Rectal smooth muscle tissue (tissue), 1 donor: ENCODE results near the gene DLL4.

Experiments
- H3K27ac ChIP-seq: one replicate; pipeline ENCODE4 v1.7.0; 2013; ENCODE audit warnings: low read depth, low read length, inconsistent platforms
- H3K27me3 ChIP-seq: one replicate; pipeline ENCODE4 v1.7.0; 2013; ENCODE audit warnings: low read length; ENCODE audit not compliant: control insufficient read depth, insufficient read depth
- H3K36me3 ChIP-seq: one replicate; pipeline ENCODE4 v1.7.0; 2013; ENCODE audit warnings: low read length; ENCODE audit not compliant: control insufficient read depth, insufficient read depth
- H3K4me1 ChIP-seq: one replicate; pipeline ENCODE4 v1.7.0; 2013; ENCODE audit warnings: low read length; ENCODE audit not compliant: control insufficient read depth, insufficient read depth
- H3K4me3 ChIP-seq: one replicate; pipeline ENCODE4 v1.7.0; 2013; ENCODE audit warnings: low read length
- H3K9ac ChIP-seq: one replicate; pipeline ENCODE4 v1.7.0; 2013; ENCODE audit warnings: low read length

Gene DLL4

GRCh38 chr15:40928821-40929659 is at the start of gene DLL4:
DLL4 (plus strand) TSS chr15:40929340; CDS start chr15:40929669, 329 bp downstream.
- Histone ChIP-seq H3K27ac (no peak within 1 kb of the TSS), H3K4me3 (peak within 1 kb of the TSS; percentile 79), H3K9ac (no peak within 1 kb of the TSS), H3K4me1 (peaks cover 6% of the 10 kb centered on the region), H3K36me3 (no peaks in the 10 kb centered on the region), H3K27me3 (peaks cover 29% of the 10 kb centered on the region)

GRCh38 chr15:40879609-40880008 is 49.5 kb upstream of the DLL4 start:
- no peaks in the 10 kb centered on the region for H3K27me3 ChIP-seq
- H3K4me3 ChIP-seq, result no peak overlapping the region
- no peaks in the 10 kb centered on the region for H3K36me3 ChIP-seq
- no peak overlapping the region for H3K9ac ChIP-seq
- no peaks in the 10 kb centered on the region for H3K4me1 ChIP-seq
- no peak overlapping the region for H3K27ac ChIP-seq

GRCh38 chr15:40881351-40881750 is 47.8 kb upstream of the DLL4 start:
- no peak overlapping the region for H3K27ac ChIP-seq
- H3K9ac ChIP-seq, result no peak overlapping the region
- no peaks in the 10 kb centered on the region for H3K27me3 ChIP-seq
- H3K4me1 ChIP-seq, result no peaks in the 10 kb centered on the region
- no peaks in the 10 kb centered on the region for H3K36me3 ChIP-seq
- no peak overlapping the region for H3K4me3 ChIP-seq

DNA sequence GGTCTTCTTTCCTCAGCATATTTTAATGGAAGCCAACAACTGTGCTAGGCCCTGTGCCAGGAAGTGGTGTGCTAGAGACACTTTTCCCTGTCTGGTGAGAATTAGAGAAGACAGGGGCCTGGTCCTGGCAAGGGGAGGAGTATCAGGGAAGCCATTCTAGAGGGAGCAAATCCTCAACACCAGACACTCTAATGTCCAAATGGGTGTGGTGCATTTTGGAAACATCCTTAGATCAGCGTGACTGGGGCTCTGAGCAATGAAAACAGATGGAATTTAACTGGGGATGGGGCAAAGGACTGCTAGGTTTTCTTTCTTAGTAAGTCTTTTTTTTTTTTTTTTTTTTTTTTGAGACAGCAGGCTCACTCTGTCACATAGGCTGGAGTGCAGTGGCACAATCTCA is 42.6 kb upstream of the DLL4 start:
- no peaks in the 10 kb centered on the region for H3K27me3 ChIP-seq
- H3K4me3 ChIP-seq, result no peak overlapping the region
- no peak overlapping the region for H3K9ac ChIP-seq
- H3K27ac ChIP-seq, result no peak overlapping the region
- H3K4me1 ChIP-seq, result no peaks in the 10 kb centered on the region
- no peaks in the 10 kb centered on the region for H3K36me3 ChIP-seq

- no peaks in the 10 kb centered on the region for H3K27me3 ChIP-seq
- H3K27ac ChIP-seq, result no peak overlapping the region
- no peaks in the 10 kb centered on the region for H3K4me1 ChIP-seq
- H3K36me3 ChIP-seq, result no peaks in the 10 kb centered on the region
- no peak overlapping the region for H3K4me3 ChIP-seq
- no peak overlapping the region for H3K9ac ChIP-seq
Measured at GRCh38 chr15:40889112-40889511, 40.0 kb upstream of the DLL4 start.

GRCh38 chr15:40891138-40891537 is 38.0 kb upstream of the DLL4 start:
- H3K9ac ChIP-seq, result no peak overlapping the region
- no peak overlapping the region for H3K4me3 ChIP-seq
- no peak overlapping the region for H3K27ac ChIP-seq
- peaks cover 5% of the 10 kb centered on the region for H3K36me3 ChIP-seq
- peaks cover 6% of the 10 kb centered on the region for H3K4me1 ChIP-seq
- H3K27me3 ChIP-seq, result no peaks in the 10 kb centered on the region

- Histone ChIP-seq H3K27me3 (no peaks in the 10 kb centered on the region), H3K9ac (no peak overlapping the region), H3K4me3 (no peak overlapping the region), H3K36me3 (peaks cover 6% of the 10 kb centered on the region), H3K4me1 (peaks cover 6% of the 10 kb centered on the region), H3K27ac (no peak overlapping the region)
Measured at GRCh38 chr15:40891810-40892446, 37.2 kb upstream of the DLL4 start.

DNA sequence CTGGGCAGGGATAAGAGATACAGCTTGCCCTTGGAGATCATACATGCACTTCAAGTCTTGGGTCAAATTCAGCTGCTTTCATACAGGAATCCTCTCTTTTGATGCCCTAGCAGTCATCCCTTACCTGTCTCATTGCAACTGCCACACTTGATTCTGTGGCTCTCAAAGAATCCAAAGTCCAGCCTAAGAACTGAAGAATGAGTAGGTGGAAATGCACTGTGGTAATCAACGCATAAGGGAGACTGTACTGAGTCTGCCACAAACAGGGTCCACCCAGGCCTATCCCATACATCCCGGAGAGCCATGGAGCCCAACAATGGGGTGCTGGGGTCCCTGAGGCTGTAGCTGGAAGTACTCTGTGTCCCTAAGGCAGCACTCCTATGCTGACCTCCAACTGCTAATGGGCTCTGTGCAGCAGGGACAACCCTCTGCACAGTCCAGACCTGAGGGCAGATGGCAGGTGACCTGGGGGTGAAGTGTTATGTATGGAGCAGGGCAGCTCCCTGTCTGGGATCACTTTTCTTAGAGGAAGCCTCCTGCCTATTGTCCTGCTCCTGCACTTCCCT is 36.6 kb upstream of the DLL4 start:
- Histone ChIP-seq H3K4me1 (peaks cover 6% of the 10 kb centered on the region), H3K4me3 (no peak overlapping the region), H3K27ac (no peak overlapping the region), H3K9ac (no peak overlapping the region), H3K36me3 (peaks cover 6% of the 10 kb centered on the region), H3K27me3 (no peaks in the 10 kb centered on the region)

DNA sequence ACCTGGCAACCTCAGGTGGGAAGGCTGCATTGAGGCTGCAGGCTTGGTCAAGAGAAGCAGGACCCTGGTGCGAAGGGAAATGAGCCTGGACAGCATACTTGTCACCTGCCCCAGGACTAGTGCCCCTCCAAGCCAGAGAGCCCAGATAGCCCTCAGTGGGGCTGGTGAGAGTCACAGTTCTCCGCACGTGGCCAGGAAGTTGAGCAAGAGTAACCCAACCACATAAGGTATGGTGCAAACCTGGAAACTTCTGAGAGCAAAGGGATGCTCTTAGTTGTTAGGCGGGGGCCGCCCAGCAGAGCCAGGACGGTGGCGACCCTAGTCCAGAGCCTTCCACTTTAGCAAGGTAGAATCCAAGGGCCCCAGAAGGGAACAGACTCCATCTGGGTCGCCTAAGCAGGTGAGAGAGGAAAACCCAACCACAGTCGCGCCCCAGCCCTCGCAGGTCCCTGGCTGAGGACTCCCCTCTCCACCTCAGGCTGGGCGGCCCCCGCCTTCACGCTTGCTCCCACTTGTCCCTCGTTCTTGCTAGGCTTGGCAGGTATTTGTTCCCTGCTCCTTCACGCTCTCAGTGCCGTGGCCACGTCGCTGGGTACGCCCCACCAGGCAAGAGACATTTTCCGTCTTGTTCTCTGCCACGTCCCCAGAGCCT is 36.0 kb upstream of the DLL4 start:
- Histone ChIP-seq H3K9ac (no peak overlapping the region), H3K4me3 (peak overlapping the region; percentile 62), H3K27ac (peak overlapping the region; percentile 89), H3K27me3 (no peaks in the 10 kb centered on the region), H3K36me3 (peaks cover 6% of the 10 kb centered on the region), H3K4me1 (peaks cover 6% of the 10 kb centered on the region)

DNA sequence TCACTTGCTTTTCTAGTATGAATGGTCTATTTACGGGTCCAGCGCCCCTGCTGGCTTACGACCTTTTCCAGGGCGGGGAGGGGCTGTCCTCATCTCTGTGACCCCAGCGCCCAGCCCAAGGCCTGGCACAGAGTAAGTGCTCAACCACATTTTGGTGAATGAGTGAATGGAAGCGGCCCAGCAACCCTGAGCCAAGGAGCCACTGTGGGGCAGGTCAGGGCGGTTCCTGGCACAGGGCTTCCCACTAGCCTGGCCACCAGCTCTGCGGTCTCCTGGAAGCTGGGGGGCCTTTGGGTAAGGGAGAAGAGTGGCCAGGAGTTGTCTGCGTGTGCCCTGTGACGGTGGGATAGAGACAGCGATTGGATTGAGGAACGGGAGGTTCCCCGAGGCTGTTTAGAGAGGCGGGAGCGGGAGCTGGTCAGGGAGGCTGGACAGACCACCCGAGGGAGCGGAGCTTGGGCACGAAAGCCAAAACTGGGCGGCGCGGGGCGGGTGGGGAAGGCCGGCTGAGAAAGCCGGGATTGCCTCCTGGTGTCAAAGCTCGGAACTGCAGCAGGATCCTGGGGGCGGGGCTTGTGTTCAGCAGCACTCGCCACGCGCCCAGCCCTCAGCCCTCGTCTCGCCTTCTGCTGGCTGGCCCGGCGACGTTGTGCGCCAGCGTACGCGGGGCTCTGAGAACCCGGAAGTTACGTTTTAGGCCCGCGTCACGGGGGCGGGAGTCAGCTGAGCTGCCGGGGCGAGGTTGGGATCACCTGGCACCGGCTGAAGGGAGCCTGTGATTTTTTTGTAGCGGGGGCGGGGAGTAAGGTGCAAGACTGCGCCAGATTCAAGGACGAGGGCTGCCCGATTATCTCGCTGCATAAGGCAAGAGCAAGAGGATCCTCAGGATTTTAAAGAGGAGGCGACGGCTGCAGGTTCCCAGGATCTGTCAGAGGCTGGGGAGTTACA is 35.1 kb upstream of the DLL4 start, which contains the start of gene VPS18:
TSS of gene VPS18 (plus strand) at position 718 of the 948 bp plus-strand sequence. CDS start 319 bp downstream, outside the sequence.
- H3K4me3 ChIP-seq, result peak within 1 kb of the TSS; percentile 93
- H3K27ac ChIP-seq, result peak within 1 kb of the TSS; percentile 89
- peaks cover 6% of the 10 kb centered on the region for H3K36me3 ChIP-seq
- H3K4me1 ChIP-seq, result peaks cover 6% of the 10 kb centered on the region
- no peaks in the 10 kb centered on the region for H3K27me3 ChIP-seq
- H3K9ac ChIP-seq, result peak within 1 kb of the TSS; percentile 57

- peaks cover 14% of the 10 kb centered on the region for H3K36me3 ChIP-seq
- H3K27me3 ChIP-seq, result no peaks in the 10 kb centered on the region
- peaks cover 6% of the 10 kb centered on the region for H3K4me1 ChIP-seq
- H3K9ac ChIP-seq, result peak overlapping the region; percentile 57
- peak overlapping the region; percentile 93 for H3K4me3 ChIP-seq
- H3K27ac ChIP-seq, result peak overlapping the region; percentile 84
Measured at GRCh38 chr15:40894681-40895448, 34.3 kb upstream of the DLL4 start.
